ENCODE results near the gene SLC10A7. TPM values are rescaled to one million over a fixed set of nuclear protein-coding genes. Genes with fewer than 3 reads are reported as not detected.

The SLC10A7 gene
- total RNA-seq, 1 donor from 2014 or later = 15.5 TPM

DNA sequence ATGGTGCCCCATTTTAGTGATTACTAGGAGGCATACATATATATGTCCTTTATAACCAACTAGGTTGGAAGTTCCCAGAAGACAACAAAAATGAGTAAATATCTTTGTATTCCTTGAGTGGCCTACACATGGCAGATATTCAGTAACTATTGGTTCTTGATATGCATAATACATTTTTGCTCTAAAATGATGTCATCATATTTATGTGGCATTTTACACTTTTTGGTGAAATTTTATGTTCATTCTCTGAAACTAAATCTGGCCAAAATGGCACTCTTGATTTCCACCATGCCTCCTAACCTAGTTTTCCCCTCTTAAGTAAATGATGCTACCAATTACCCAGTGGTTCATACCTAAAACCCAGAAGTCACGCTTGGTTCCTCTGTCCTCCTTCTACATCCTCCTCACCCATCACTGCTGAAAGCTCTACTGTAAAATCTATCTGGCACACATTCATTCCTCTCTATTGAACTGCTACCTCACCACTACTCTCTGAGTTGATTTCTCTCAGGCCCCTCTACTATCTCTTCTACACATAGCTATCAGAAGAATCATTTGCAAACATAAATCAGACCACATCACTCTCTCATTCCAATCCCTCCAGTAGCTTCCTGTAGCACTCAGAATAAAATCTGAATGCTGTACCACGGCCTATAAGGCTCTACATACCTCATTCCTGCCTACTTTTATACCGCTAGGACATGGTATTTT, 13.4 kb downstream of the SLC10A7 start:
- TF ChIP-seq, protein P1, sequence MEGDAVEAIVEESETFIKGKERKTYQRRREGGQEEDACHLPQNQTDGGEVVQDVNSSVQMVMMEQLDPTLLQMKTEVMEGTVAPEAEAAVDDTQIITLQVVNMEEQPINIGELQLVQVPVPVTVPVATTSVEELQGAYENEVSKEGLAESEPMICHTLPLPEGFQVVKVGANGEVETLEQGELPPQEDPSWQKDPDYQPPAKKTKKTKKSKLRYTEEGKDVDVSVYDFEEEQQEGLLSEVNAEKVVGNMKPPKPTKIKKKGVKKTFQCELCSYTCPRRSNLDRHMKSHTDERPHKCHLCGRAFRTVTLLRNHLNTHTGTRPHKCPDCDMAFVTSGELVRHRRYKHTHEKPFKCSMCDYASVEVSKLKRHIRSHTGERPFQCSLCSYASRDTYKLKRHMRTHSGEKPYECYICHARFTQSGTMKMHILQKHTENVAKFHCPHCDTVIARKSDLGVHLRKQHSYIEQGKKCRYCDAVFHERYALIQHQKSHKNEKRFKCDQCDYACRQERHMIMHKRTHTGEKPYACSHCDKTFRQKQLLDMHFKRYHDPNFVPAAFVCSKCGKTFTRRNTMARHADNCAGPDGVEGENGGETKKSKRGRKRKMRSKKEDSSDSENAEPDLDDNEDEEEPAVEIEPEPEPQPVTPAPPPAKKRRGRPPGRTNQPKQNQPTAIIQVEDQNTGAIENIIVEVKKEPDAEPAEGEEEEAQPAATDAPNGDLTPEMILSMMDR (IDR thresholded peaks at IDR 0.05; ENCODE audit: unreplicated experiment) = no peak
- Mint-ChIP-seq H3K9me3 (no peaks in the 10 kb centered on the region), H3K36me3 (peaks cover 9% of the 10 kb centered on the region)

DNA sequence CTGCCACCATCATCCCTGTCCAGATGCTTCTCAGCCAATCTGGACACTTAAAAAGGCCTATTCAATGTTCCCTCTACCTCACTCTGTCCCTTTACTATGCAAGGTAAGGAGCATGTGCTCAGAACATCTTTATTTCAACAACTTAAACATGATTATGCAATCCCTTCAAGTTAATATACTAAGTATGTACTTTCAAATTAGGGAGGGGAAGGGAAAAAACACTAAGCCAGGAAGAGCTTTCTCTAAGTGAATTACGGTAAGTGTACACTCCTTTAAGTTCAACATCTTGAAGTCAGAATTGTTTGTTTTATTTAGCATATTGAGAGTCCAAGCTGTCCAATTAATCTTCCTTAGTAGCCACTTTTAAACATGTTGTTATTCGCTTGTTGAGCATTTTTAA, 14.1 kb downstream of the SLC10A7 start:
- DNase-seq (ENCODE audit: low spot score in 2 of 2, unreplicated experiment in 2 of 2) = no peak
- TF ChIP-seq, protein P1 (IDR thresholded peaks at IDR 0.05; ENCODE audit: unreplicated experiment) = no peak
- Mint-ChIP-seq H3K9me3 (no peaks in the 10 kb centered on the region), H3K27me3 (ENCODE audit: low read depth) (no peaks in the 10 kb centered on the region), H3K4me3 (no peak overlapping the region), H3K4me1 (no peaks in the 10 kb centered on the region), H3K27ac (no peak overlapping the region), H3K36me3 (peaks cover 16% of the 10 kb centered on the region)

More for the DNA sequence above, 13.4 kb downstream of the SLC10A7 start:
- Mint-ChIP-seq H3K27me3 (ENCODE audit: low read depth) (no peaks in the 10 kb centered on the region), H3K27ac (no peak overlapping the region), H3K4me1 (no peaks in the 10 kb centered on the region), H3K4me3 (no peak overlapping the region)
- DNase-seq (ENCODE audit: low spot score in 2 of 2, unreplicated experiment in 2 of 2) = no peak

DNA sequence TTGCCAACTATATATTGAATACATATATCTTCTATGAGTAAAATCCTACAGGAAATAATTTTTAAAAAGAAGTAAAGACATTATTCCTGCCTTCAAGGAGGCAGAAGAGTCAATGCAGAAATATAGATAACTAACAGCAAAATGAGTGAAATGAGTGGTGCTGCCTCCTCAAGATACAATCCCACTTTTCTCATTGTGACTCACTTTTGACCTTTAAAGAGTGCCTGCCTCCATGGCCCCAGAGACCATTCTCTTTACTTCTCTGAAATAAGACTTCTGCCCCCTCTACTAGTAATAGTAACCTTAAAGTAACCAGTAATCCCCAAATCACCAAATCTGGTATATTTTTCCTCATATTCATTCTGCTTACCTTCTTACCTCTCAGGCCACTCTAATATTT, 15.5 kb downstream of the SLC10A7 start:
- no peak for DNase-seq (ENCODE audit: low spot score in 2 of 2, unreplicated experiment in 2 of 2)
- H3K36me3 Mint-ChIP-seq = peaks cover 19% of the 10 kb centered on the region
- no peak overlapping the region for H3K27ac Mint-ChIP-seq
- no peaks in the 10 kb centered on the region for H3K27me3 Mint-ChIP-seq (ENCODE audit: low read depth)
- H3K4me3 Mint-ChIP-seq = no peak overlapping the region
- no peaks in the 10 kb centered on the region for H3K9me3 Mint-ChIP-seq
- TF ChIP-seq, protein P1 (IDR thresholded peaks at IDR 0.05; ENCODE audit: unreplicated experiment) = no peak
- H3K4me1 Mint-ChIP-seq = no peaks in the 10 kb centered on the region

DNA sequence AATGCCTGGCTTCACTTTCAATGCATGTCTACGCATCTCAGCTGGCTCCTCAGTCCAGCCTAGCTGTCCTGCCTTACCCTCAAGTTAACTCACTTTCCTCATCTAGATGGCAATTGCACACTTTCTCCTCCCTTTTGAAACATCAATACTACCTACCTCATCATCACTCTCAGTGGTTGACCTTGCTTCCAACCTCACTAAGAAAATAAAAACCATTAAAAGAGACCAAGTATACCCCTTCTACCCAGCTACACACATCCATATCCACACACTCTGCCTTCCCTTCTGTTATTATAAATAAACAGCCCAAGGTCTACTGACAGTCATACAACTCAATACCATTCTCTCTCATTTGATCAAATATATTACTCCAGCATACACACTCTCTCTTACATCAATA, 21.5 kb downstream of the SLC10A7 start:
- H3K27ac Mint-ChIP-seq = no peak overlapping the region
- peaks cover 12% of the 10 kb centered on the region for H3K36me3 Mint-ChIP-seq
- DNase-seq (ENCODE audit: low spot score in 2 of 2, unreplicated experiment in 2 of 2) = no peak
- H3K4me1 Mint-ChIP-seq = peaks cover 6% of the 10 kb centered on the region
- no peak overlapping the region for H3K4me3 Mint-ChIP-seq
- TF ChIP-seq, protein P1 (IDR thresholded peaks at IDR 0.05; ENCODE audit: unreplicated experiment) = no peak
- H3K9me3 Mint-ChIP-seq = no peaks in the 10 kb centered on the region
- no peaks in the 10 kb centered on the region for H3K27me3 Mint-ChIP-seq (ENCODE audit: low read depth)

DNA sequence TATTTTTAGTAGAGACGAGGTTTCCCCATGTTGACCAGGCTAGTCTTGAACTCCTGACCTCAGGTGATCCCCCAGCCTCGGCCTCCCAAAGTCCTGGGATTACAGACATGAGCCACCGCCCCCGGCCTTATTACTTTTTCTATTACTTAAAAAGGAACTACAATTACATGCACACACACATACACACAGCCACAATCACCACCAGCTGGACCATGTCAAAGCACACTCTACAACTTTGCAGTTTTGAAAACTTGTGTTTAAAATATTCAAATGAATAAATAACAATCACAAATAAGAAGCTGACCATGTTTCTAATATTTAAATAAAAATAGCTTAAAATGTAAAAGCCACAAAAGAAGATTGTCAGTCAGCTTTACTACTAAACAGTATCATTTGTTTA, 23.4 kb downstream of the SLC10A7 start:
- Mint-ChIP-seq H3K9me3 (no peaks in the 10 kb centered on the region), H3K4me1 (peaks cover 7% of the 10 kb centered on the region), H3K36me3 (peaks cover 9% of the 10 kb centered on the region), H3K4me3 (no peak overlapping the region), H3K27ac (no peak overlapping the region), H3K27me3 (ENCODE audit: low read depth) (no peaks in the 10 kb centered on the region)
- TF ChIP-seq, protein P1 (IDR thresholded peaks at IDR 0.05; ENCODE audit: unreplicated experiment) = no peak
- no peak for DNase-seq (ENCODE audit: low spot score in 2 of 2, unreplicated experiment in 2 of 2)
